ENCODE data around the gene PEX11B.

PEX11B gene, protein sequence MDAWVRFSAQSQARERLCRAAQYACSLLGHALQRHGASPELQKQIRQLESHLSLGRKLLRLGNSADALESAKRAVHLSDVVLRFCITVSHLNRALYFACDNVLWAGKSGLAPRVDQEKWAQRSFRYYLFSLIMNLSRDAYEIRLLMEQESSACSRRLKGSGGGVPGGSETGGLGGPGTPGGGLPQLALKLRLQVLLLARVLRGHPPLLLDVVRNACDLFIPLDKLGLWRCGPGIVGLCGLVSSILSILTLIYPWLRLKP

GRCh38 chr1:145918144-145918991, at the start of gene PEX11B:
Gene PEX11B, minus strand, starts transcription at chr1:145918717. Its CDS starts 29 bp downstream, at chr1:145918688.
- peak; percentile 73 to 75 for DNase-seq (ENCODE audit: low read depth in 2 of 2)

GRCh38 chr1:145967288-145967687, 48.8 kb upstream of the PEX11B start:
- DNase-seq (ENCODE audit: low read depth in 2 of 2): no peak

GRCh38 chr1:145965119-145965744, 46.7 kb upstream of the PEX11B start:
- DNase-seq (ENCODE audit: low read depth in 2 of 2): no peak

GRCh38 chr1:145964328-145965118, 46.0 kb upstream of the PEX11B start, which contains the start of the genes ANKRD34A and POLR3GL:
Gene ANKRD34A, minus strand, starts transcription at chr1:145964575. Its CDS starts 2,816 bp downstream, at chr1:145961759.
Gene POLR3GL, plus strand, starts transcription at chr1:145964690. Its CDS starts 10,176 bp downstream, at chr1:145974866.
- DNase-seq (ENCODE audit: low read depth in 2 of 2): peak; percentile 72 to 78

DNA sequence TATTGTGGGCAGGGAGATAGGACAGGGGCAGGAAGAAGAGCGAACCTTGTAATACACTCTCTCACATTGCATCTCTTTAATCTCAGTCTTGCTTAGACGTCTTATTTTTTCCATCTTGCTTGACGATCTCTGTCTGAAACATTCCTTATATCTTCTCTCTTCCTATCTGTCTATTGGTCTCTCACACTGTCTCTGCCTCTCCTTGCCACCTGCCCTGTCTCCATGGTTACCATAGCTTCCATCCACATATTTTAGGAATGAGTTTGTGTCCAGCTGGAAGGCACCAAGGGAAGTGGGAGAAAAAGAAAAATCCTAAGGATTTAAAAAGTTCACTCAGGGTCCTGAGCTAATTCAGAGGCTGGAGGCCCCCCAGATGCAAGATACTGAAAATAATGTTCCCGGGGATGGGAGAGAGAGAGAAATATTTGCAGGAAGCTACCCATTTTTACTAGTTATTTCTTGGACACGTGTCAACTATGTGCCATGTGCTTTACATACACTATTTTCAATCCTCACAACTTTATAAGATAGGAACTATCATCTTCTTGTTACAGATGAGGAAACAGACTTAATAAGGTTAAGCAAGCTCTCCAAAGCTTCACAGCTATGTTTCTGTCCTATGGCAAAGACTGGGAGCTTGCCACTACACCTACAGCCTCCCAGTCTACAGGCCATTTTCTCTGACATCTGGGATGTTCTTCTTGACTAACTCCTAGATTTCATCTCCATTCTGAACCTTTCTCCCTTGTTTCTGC, 44.9 kb upstream of the PEX11B start:
- no peak for DNase-seq (ENCODE audit: low read depth in 2 of 2)

- no peak for DNase-seq (ENCODE audit: low read depth in 2 of 2)
Measured at GRCh38 chr1:145962157-145963102, 43.9 kb upstream of the PEX11B start.

GRCh38 chr1:145961425-145962156, 43.1 kb upstream of the PEX11B start:
- DNase-seq (ENCODE audit: low read depth in 2 of 2): no peak

GRCh38 chr1:145961109-145961424, 42.5 kb upstream of the PEX11B start:
- no peak for DNase-seq (ENCODE audit: low read depth in 2 of 2)

GRCh38 chr1:145960468-145961108, 42.1 kb upstream of the PEX11B start:
- no peak for DNase-seq (ENCODE audit: low read depth in 2 of 2)

DNA sequence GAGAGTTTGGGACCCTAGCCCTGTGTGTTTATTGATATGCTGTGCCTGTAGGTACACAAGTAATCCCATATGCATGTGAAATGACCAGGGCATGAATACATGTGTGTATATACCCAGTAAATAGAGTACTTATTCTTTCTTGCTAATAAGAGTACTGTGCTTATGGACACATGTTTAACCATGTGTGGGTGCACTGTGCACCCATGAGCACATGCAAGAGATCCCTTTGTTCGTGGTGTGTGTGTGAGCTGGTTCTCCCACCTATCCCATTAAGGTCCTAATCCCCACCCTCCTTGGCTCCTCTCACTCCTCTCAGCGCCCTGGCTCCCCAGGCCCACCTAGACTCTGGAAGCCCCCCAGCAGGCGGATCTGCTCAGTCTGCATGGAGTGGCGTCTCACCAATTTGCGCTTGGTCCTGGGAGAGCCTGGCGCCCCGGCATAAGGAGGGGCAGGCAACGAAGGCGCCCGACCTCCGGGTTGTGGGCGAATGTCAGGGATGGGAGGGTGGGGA, 41.5 kb upstream of the PEX11B start:
- DNase-seq (ENCODE audit: low read depth in 2 of 2): no peak

DNA sequence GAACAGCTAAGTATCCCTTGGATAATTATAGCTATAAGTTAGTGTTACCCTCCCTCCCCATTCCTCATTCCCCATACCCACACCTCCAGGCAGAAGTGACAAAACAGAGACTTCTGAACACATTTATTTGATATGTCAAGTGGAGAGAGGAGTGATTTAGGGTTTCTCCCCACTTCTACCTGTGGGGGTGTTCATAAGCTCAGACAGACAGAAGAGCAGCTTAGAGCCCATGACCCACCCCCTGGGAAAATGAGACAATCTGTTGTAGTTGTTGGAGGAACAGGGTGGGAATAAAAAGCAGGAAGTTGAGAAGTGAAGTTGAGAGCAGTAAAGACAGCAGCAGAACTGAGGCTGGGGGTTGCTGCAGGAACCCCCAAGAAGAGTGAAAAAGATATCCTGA, 40.8 kb upstream of the PEX11B start:
- DNase-seq (ENCODE audit: low read depth in 2 of 2): no peak

DNA sequence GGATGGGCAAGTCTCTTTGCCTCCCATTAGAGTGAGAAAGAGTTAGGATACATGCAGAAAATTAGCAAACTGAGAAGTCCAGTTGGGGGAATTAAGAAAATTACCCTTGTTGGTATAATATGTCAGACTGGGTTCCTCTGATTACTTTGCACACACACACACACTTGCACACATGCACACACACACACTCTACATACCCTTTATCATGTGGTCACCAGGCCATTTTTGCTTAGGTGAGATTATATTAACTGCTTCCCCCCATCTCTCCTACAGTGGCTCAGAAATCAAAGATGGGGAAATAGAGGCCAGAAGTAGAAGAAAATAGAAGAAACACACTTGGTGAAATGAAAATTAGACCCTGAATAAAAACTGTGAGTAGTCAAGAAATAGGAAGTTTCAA, 40.2 kb upstream of the PEX11B start:
- no peak for DNase-seq (ENCODE audit: low read depth in 2 of 2)

DNA sequence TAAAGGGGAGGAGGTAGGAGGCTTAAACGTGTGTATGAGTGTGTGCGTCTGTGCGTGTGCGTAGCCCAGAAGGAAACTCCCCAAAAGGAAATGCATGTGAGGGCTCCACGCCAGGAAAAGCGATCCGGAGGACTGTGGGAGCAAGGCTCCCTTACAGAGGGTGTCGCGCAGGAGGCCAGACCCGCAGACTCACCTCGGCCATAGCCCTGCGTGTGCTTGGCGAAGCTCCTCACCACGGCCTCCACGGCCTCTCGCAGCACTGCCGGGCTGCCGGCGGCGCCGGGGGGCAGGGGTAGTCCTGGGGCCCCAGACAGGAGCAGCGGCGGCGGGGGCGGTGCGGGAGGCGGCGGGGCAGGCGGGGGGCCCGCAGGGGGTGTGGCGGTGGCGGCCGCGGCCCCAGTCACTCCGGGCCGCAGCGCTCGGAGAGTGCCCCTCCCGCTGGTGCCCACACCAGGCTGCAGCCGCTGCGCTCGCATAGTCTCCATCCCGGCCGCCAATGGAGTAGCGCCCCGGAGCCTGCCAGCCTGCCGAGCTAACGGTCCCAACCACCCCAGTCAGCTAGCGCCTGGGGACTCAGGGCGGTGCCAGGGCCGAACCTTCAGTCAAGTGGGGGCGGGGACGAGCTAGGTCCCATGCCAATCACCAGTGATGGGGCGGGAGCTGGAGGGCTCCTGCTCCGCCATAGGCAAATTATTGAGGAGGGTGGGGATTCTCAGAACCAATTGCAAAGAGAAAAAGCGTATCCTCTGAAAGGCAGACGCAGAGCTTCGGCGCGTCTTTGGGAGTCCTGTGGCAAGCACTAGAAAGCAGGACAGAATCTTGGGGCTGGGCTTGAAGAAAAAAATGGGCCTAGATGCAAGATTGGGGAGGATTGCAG, 39.2 kb upstream of the PEX11B start, which contains the start of gene LIX1L:
Gene LIX1L, minus strand, starts transcription at position 575 of the 877 bp plus-strand sequence. Its CDS starts 90 bp downstream, at position 485.
- peak; percentile 93 to 94 for DNase-seq (ENCODE audit: low read depth in 2 of 2)

DNA sequence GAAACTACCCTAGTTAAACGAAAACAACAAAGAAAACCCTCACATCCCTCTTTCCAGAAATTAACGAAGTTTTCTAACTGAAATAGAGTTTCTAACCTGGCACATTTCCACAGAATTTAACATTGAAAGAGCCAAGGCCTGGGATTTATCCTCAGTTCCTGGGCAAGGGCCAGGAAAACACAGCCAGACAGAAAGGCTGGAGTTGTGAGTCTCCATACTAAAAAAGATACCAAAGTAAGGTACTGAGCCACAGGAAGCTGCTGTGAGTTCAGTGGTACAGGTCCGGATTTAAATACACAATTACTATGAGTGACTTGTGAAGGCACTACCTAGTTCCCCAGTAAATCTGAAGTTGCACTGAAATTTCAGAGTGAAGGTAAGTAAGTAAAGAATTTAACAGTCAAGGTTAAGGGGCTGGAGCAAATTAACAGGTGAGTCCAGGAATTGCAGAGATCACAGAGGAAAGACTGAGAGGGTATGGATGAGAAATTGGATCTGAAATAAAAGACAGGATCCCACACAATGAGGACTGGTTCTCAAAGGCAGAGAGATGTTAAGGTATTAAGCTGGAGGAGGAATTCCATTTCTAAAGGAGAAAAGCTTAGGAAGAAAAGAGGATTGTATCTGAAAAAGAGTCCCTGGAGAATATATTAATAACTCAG, 38.4 kb upstream of the PEX11B start:
- DNase-seq (ENCODE audit: low read depth in 2 of 2): no peak

- no peak for DNase-seq (ENCODE audit: low read depth in 2 of 2)
Measured at GRCh38 chr1:145956361-145956760, 37.8 kb upstream of the PEX11B start.

DNA sequence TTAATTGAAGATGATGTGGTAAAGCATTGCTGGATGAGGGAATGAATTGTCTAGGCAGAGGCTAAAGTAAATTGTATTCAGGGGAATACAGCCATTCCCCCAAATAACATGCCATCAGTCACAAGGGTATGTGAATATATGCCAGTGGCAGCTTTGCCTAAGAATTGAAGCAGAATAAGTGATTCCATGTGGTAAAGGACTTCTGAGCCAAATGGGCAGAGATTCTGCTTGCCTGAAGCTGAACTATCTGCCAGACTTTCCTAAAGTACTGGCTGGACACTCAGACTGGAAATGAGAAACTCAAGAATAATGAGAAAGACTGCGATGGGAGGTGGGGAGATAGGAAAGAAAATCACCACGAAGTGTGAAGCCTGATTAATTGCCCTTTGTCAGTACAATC, 36.9 kb upstream of the PEX11B start:
- no peak for DNase-seq (ENCODE audit: low read depth in 2 of 2)

GRCh38 chr1:145953861-145954260, 35.3 kb upstream of the PEX11B start:
- no peak for DNase-seq (ENCODE audit: low read depth in 2 of 2)

Data from fibroblast of skin of left quadriceps (primary cell).